PFSK-1 (cell line): ENCODE results near the gene ARHGAP18.

Experiments used
- FOXP2 ChIP-seq: optimal IDR thresholded peaks from 2 replicates; pipeline ENCODE3; 2011; ENCODE audit warnings: borderline replicate concordance, control low read depth, inconsistent platforms; ENCODE audit not compliant: insufficient read depth; ENCODE audit errors: extremely low read length, extremely low read depth
- POLR2AphosphoS5 ChIP-seq: IDR thresholded peaks from 2 replicates; pipeline ENCODE4 v1.6.1; 2012; ENCODE audit warnings: low read depth, mild to moderate bottlenecking, control low read depth, low read length, moderate library complexity
- REST ChIP-seq, 2 experiments: IDR thresholded peaks; 2 replicates each; pipeline versions ENCODE4 v1.6.1 to v1.8.0; 2011 to 2012; ENCODE audit warnings: low read depth in 2 of 2, low read length in 2 of 2, control low read depth in 1 of 2, inconsistent platforms in 1 of 2, mild to moderate bottlenecking in 1 of 2, moderate library complexity in 1 of 2; ENCODE audit not compliant: insufficient read depth in 1 of 2
- SIN3A ChIP-seq: IDR thresholded peaks from 2 replicates; pipeline ENCODE4 v1.6.1; 2012; ENCODE audit warnings: mild to moderate bottlenecking, low read length, moderate library complexity, borderline replicate concordance; ENCODE audit not compliant: insufficient read depth
- TAF1 ChIP-seq: IDR thresholded peaks from 2 replicates; pipeline ENCODE4 v1.6.1; 2012; ENCODE audit warnings: low read length, control low read depth, borderline replicate concordance; ENCODE audit not compliant: insufficient read depth

ARHGAP18 gene

GRCh38 chr6:129699659-129700058 is 10.3 kb downstream of the ARHGAP18 start:
- no peak for TF ChIP-seq POLR2AphosphoS5

GRCh38 chr6:129698430-129698829 is 11.5 kb downstream of the ARHGAP18 start:
- no peak for TF ChIP-seq REST (IDR thresholded peaks at IDR 0.05; ENCODE audit: insufficient read depth in 1 of 2, low read depth in 2 of 2, low read length in 2 of 2)
- TF ChIP-seq FOXP2 = no peak
- no peak for TF ChIP-seq TAF1
- TF ChIP-seq SIN3A = no peak
- TF ChIP-seq POLR2AphosphoS5 = no peak

DNA sequence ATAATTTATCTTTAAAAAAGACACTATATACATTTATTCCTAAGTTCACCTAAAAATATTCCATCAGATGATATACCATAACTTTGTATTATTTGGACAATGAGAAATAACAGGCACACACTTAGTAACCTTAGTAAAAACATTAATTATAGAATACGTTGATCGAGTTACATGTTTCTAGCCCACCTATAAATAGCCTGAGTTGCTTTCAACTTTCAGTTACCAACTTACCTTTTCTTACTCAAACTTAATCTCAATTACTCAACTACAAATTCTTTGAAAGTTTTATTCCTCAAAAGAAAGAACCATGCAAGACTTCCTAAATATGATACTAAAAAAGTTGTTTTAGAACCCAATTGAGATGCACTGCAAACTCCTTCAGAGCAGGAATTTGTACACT is 12.2 kb downstream of the ARHGAP18 start:
- TF ChIP-seq FOXP2 = no peak
- no peak for TF ChIP-seq TAF1
- no peak for TF ChIP-seq POLR2AphosphoS5
- no peak for TF ChIP-seq REST (IDR thresholded peaks at IDR 0.05; ENCODE audit: insufficient read depth in 1 of 2, low read depth in 2 of 2, low read length in 2 of 2)
- no peak for TF ChIP-seq SIN3A

- TF ChIP-seq TAF1 (no peak), FOXP2 (no peak), SIN3A (no peak), POLR2AphosphoS5 (no peak), REST (IDR thresholded peaks at IDR 0.05; ENCODE audit: insufficient read depth in 1 of 2, low read depth in 2 of 2, low read length in 2 of 2) (no peak)
Measured at GRCh38 chr6:129696843-129697242, 13.1 kb downstream of the ARHGAP18 start.

DNA sequence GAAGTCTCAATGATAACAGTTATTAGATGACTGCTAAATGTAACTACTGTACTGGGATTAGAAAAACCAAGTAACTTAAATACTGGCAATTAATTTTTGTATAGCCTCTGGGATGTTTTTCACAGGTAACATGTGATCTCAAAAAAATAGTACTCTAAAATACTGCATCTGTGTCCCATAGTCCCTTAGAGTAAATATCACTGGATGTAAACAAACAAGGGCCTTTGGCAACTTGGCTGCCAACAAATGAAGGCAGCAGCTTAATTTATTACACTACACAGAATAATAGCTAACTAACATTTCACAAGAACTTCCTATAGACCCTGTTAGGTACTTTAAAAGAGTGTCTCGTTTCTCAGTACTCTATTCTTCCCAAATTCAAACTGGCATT is 14.0 kb downstream of the ARHGAP18 start:
- no peak for TF ChIP-seq POLR2AphosphoS5
- TF ChIP-seq REST (IDR thresholded peaks at IDR 0.05; ENCODE audit: insufficient read depth in 1 of 2, low read depth in 2 of 2, low read length in 2 of 2) = no peak
- no peak for TF ChIP-seq FOXP2
- no peak for TF ChIP-seq SIN3A
- no peak for TF ChIP-seq TAF1
